DMS 273 treated with DMSO at 0.1 percent for 48 hours (cell line): ENCODE measurements around the gene CD52.

ENCODE experiments used
- DNase-seq: peaks from one replicate; lab custom pipeline; 2025; lab: John Stamatoyannopoulos, UW

The CD52 gene

DNA sequence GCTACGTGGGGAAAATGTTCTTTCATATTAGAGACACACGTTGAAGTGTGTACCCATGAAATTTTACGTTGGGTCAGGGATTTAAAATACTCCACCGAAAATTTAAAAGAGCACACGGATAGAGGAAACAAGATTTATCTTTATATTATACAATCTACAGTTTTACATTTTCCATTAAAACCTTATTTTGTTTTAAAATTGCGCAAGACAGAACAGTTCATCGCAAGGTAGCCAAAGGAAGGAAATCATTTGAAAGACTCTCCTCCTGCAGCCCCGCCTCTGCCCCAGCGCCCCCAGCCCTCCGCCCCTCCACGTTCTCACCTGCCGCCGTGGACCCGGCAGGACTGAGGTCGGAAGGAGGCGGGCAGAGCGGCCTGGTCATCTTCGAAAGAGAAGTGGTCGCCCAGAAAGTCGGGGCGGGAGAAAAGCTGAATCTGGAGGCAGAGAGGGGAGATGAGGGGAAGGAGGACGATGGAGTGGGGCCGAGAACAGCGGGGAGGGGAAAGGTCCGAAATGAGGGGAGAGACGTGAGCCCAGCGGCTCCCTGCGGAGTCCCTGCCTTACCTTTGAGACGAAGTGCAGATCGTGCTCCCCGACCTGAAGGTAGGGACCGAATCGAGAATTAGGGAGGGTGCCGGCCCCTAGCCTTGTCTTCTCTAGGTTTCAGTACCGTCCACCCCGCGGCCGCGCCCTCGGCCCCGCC is 18.2 kb downstream of the CD52 start:
- no peak for DNase-seq

- DNase-seq = no peak
Measured at GRCh38 chr1:26336477-26337205, 18.9 kb downstream of the CD52 start.

DNA sequence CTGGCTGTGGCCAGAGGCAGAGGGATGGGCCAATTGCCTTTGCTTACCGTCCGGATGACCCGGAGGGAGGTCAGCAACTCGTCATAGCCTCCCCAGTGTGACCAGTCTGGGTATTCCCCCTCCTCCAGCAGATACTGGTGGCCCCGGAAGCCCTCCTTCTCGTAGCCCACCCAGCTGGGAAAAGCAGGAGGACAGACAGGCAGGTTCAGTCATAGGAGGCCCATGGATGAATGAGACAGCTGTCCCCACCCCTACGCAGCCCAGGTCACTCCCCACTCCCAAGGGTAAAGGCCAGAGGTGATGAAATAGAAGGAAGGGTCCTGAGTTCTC is 19.4 kb downstream of the CD52 start:
- DNase-seq = no peak

DNA sequence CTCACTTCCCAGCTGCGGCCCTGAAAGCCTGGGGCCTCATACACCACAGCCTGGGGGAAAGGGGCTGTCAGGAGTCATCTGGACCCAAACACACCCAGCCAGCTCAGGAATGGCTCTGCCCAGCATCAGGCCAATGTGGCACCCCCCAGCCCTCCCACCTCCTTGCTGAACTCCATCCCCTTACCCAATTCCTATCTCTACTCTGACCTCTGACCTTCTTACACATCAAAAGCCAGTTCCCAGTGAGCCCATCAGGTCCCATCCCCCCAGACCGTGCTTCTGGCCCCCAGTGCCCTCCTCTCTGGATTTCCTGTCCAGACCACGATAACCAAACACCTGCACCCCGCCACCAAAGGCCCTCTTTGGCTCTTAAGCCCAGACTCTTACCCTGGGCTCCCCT is 19.9 kb downstream of the CD52 start:
- no peak for DNase-seq

DNA sequence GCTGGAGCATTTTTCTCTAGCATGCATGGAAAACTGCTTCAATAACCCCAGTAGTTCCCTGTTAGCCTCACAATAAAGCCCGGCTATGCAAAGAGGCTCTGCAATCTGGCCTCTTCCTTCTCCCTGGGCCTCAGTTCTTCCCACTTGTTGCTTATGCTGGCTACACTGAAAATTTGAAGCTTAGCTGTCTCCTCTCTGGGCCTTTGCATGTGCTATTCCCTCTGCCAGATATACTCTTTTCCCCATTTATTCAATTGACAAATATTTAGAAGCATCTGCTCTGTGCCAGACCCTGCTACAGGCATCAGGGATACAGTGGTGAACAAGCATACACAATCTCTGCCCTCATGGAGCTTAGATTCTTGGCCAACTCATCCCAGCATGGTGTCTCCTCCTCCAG is 20.9 kb downstream of the CD52 start:
- DNase-seq = no peak

DNA sequence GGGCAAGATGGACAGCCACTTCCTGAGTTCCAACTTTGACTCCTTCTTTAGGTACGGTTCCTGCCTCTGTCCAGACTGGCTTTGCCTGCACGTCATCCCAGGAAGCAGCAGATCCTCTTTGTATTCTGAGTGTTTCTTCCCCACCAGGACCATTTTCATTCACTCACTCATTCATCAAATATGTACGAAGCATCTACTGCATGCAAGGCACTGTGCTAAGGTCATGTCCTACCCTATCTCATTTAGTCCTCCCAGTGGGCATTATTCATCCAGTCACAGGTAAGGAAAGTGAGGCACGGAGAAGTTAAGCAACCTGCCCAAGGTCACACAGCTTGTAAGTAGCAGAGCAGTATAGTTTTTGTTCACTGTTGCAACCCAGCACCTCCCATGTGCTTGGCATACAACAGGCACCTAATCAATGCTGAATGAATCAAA is 22.3 kb downstream of the CD52 start:
- DNase-seq = no peak

- DNase-seq = no peak
Measured at GRCh38 chr1:26344147-26344920, 26.6 kb downstream of the CD52 start.

GRCh38 chr1:26345718-26346117 is 28.0 kb downstream of the CD52 start:
- DNase-seq = no peak

GRCh38 chr1:26346274-26347033 is 28.7 kb downstream of the CD52 start:
- DNase-seq = no peak

GRCh38 chr1:26349188-26349876 is 31.6 kb downstream of the CD52 start:
- no peak for DNase-seq

DNA sequence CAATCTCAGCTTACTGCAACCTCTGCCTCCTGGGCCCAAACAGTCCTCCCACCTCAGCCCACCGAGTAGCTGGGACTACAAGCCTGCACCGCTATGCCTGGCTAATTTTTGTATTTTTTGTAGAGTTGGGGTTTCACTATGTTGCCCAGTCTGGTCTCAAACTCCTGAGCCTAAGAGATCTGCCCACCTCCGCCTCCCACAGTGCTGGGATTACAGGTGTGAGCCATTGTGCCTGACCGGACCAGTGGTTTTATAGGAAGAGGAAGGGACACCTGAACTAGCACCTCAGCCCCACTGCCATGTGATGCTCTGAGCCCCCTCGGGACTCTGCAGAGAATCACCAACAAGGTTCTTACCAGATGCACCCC is 32.1 kb downstream of the CD52 start:
- DNase-seq = no peak

- no peak for DNase-seq
Measured at GRCh38 chr1:26350343-26350700, 32.6 kb downstream of the CD52 start.

DNA sequence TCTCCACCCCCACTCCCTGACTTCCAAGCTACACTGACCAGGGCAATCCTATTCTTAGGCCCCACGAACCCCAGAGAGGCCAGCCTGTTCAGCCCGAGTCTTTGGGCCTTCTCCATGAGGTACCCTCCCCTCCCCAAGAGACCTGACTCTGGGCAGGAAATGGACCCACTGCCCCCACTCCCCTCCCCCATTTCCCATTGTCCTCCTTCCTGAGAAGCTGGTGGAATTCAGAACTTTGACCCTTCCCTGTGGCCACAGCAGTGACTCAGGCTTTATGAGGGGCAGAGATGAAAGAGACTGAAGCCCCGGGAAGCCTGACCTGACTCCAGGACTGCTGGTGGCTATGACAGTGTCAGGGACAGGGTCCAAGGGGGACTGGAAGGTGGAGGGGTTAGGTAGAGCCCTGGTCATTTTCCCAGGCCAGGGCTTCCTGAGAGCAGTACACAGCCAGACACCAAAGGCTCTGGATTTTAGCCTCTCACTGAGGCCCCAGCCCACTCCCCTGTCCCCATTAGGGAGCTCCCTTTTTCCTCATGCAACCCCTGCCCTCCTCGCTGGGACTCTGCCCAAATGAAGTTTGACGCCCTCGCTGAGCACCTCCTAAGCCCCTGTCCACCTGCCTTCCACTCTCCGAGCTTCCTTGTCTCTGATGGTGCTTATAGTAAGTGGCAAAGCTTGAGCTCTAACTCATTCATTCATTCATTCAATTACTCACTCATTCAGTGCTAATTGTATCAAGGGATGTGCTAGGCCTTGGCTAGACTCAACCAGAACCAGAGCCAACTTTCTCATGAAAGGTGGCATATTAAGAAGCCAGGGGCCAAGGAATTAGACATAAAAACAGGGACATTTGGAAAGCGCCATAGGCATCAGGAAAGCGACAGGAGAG is 33.2 kb downstream of the CD52 start:
- no peak for DNase-seq

GRCh38 chr1:26351590-26352337 is 34.0 kb downstream of the CD52 start:
- no peak for DNase-seq

- no peak for DNase-seq
Measured at GRCh38 chr1:26352338-26352679, 34.6 kb downstream of the CD52 start.

DNA sequence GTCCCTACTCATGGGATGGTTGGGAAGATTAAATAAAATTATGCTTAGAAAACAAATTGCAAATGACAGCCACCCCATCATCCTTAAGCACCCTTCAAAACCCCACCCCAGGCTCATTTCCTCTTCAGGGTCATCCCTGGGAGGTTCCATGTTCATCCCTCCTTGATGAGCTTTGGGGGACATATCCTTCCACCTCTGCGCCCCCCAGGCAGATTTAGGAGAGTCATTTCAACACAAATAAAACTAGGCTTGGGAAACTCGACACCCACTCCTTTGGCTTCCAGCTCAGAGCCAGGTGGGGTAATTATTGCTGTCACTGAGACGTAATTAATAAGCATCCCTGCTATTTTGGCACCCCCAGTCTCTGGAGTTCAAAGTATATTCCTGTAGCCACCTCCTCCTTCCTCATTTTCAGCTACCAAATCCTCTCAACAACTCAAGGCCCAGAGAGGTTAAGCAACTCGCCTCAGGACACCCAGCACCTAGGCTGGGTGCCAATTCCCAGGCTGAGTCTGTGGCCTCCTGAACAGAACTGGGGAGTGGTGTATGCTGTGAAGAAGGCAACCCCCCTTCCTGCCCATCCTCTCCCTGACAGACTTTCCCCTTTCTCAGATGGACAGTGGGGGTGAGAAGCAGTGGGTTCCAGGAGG is 35.6 kb downstream of the CD52 start:
- DNase-seq = peak; percentile 57

GRCh38 chr1:26353976-26354820 is 36.4 kb downstream of the CD52 start, which contains the start of gene CRYBG2:
Gene CRYBG2, minus strand, starts transcription at chr1:26354130. Its CDS starts 7,473 bp downstream, at chr1:26346657.
- no peak for DNase-seq

DNA sequence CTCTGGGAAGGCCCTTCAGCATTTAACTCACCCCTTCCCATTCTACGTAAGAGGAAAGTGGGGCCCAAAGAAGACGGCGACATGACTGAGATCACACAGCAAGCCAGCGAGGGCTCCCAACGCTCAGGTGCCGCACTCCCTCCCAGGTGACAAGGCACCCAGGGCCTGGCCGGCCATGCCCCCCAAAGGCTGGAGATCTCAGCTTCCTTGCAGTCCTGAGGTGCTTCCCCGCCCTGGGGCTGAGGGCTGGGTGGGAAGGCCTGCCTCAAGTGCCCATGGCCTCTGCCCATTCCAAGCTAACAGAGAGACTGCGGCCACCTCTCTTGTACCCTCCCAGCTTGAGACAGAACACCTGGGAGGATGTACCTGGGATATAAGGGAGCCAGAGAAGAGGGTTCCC is 37.2 kb downstream of the CD52 start:
- no peak for DNase-seq

- DNase-seq = no peak
Measured at GRCh38 chr1:26356106-26356505, 38.3 kb downstream of the CD52 start.
